HG03097 (cell line): ENCODE data around the gene KRTAP4-8.
"Not testable (repeated sequence)": the region's sequence is repeated elsewhere in the genome, so short reads cannot be mapped to it uniquely, and the experiment has no call there.

Experiments
- ATAC-seq: cut with Tn5 transposase; IDR thresholded peaks from one replicate; pipeline ENCODE4 v1.9.1; 2021; ENCODE audit not compliant: unreplicated experiment, low FRiP score

Gene KRTAP4-8

DNA sequence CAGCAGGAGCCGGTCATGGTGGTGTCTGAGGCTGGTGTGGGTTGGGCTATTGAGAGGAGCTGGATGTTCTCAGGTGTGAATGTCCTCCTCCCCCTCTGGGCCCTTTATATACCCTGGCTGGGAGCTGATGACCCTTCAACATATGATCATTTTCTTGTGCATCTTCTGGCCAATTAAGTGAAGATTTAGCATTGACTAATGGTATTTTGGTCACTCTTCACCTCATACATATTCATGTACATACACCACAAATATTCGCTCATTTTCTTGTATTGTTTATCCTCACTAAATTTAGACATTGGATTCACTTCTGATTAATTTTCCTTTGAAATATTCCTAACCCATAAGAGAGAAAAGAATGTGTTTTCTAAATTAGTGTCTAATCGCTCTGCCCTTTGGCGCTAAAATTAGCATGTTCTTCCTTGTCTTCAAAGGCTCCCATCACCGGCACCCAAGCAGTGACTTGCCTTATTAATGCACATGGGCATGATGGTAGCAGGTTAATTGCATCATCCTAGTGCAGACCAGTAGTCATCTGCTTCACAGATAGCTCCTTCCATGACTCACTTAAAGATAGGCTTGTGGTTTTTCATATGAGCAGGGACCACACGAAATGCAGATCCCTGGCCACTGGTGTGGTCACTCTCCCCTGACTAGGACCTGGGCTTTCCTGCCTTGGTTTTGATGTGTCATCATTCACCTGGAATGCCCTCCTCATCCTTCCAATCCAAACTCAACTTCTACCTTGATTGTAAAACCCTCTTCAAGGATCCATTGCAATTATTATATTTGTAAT, 31.9 kb downstream of the KRTAP4-8 start, which contains the start of gene KRTAP2-4:
Gene KRTAP2-4, minus strand, starts transcription at position 51 of the 796 bp plus-strand sequence. Its CDS starts 34 bp downstream, at position 17.
- ATAC-seq = no peak

DNA sequence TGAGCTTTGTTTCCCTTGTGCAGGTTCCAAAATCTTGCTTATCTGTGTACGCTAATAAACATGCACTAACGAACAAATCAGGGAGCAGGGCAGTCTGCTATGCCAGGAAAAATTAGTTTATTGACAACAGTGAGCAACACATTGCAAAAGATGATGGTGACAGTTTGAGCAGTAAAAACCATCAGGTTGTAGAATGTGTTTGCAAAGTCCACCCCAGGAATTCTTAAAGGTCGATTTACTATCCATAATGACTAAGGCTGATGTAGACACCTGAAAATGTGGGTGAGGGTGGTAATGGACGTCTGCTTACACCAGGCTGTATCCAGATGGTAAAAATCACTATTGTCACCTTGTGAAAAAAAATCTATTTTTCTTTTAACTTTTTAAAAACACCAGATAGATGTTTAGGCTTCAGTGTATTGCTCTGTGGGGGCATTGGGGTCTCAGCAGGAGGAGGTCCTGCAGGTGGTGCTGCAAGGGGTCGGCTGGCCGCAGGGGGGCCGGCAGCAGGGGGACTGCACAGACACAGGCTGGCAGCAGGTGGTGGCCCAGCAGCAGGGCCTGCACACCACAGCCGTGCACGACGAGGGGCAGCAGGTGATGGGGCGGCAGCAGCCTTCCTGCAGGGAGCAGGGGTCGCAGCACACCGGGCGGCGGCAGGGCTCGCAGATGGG, 32.8 kb downstream of the KRTAP4-8 start:
- not testable (repeated sequence) for ATAC-seq

DNA sequence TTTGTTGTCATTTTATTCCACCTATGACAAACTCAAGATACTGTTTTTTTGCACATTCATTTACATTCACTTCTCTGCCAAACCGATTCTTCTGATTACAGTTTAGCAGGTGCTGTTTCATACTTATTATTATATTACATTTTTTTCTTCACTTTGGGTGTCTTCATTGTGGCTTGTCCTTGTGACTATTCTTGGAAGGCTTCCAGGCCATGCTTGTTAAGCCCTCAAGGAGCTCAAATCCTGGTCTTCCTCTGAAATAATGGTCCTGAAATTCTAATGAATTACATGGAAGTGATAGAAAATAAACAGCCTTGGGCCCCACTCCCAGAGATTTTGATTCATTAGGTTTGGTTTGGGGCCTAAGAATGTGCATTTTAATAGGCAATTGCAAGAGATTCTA, 33.6 kb downstream of the KRTAP4-8 start:
- no peak for ATAC-seq

- ATAC-seq = no peak
Measured at GRCh38 chr17:41063449-41063848, 34.5 kb downstream of the KRTAP4-8 start.

- ATAC-seq = no peak
Measured at GRCh38 chr17:41061964-41062363, 36.0 kb downstream of the KRTAP4-8 start.

DNA sequence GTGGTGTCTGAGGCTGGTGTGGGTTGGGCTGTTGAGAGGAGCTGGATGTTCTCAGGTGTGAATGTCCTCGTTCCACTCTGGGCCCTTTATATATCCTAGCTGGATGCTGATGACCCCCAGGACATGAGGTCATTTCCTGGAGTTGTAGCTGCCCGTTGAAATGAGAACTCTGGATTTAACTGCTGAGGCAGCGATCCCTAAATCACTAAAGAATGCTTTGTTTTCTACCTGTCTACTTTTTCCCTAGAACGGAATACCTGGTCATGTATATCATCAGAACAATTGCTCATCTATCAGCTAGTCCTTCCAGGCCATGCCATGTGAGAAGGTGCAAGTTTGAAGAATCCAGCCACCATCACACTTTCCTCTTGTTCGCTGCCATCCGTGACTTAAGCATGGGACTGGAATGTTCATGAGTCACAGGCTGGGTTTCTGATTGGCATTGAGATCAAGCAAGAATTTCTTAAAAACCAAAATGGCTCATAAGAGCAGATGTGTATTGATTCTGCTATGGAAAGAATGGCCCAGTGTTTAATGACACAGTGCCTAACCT, 37.8 kb downstream of the KRTAP4-8 start, which contains the start of gene KRTAP2-3:
Gene KRTAP2-3, minus strand, starts transcription at position 63 of the 553 bp plus-strand sequence. CDS start 64 bp downstream, outside the sequence.
- ATAC-seq = no peak

- ATAC-seq = not testable (repeated sequence)
Measured at GRCh38 chr17:41059276-41060051, 38.5 kb downstream of the KRTAP4-8 start.

DNA sequence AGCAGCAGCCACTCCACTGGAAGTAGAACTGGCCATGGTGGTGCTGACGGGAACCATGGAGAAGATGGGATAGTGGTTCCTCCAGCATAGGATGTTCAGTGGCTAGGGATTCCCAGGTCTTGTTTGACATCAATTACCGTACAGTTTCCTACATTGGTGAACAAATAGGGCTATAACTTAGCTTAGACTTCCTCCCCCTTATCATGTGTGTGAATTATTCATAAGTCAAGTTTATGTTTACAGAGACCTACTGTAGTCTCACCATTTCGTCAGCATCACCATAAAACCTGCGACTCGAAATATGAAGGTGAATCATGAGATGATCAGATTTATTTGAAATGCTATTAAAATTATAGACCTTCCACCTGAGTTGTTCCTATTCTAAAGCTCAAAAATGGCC, 39.2 kb downstream of the KRTAP4-8 start:
- ATAC-seq = no peak

GRCh38 chr17:41057547-41057946, 40.4 kb downstream of the KRTAP4-8 start:
- ATAC-seq = no peak

- not testable (repeated sequence) for ATAC-seq
Measured at GRCh38 chr17:41055130-41055529, 42.8 kb downstream of the KRTAP4-8 start, which contains the start of gene KRTAP2-2. TSS of gene KRTAP2-2 (minus strand) at chr17:41055230. CDS start at chr17:41055211, 19 bp downstream.

DNA sequence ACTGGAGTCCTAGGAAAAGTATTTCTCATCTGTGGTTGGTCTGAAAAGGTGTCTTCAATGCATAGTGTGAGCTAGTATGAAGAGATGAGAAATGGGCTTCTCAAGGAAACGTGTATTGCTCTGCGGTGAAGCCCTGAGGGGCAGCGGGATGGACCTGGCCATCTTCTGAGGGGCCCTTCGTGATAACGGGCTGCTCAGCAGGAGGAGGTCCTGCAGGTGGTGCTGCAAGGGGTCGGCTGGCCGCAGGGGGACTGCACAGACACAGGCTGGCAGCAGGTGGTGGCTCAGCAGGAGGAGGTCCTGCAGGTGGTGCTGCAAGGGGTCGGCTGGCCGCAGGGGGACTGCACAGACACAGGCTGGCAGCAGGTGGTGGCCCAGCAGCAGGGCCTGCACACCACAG, 43.4 kb downstream of the KRTAP4-8 start:
- ATAC-seq = not testable (repeated sequence)

DNA sequence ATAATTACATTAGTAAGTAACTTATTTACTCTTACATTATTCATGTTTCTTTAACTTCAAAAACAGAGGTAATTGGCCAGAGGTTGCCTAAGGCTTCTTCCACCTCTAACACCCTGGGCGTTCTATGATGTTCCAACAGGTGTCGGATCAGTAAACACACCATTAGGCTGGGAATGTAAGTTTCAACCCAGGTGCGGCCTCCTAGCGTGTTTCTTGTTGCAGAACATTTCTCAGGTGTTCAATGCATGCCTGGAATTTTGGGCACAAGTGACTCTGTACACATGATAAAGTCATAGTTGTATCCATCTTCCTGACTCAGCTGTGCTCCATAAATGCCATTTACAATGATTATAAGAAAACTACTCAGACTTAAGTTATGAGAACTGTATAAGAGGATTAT, 43.9 kb downstream of the KRTAP4-8 start:
- ATAC-seq = no peak

GRCh38 chr17:41052566-41052965, 45.4 kb downstream of the KRTAP4-8 start:
- no peak for ATAC-seq

GRCh38 chr17:41049110-41049509, 48.8 kb downstream of the KRTAP4-8 start:
- no peak for ATAC-seq

GRCh38 chr17:41048441-41048840, 49.5 kb downstream of the KRTAP4-8 start:
- ATAC-seq = no peak
